ENCODE results near the gene UTS2B. TPM values are rescaled to one million over a fixed set of nuclear protein-coding genes. Genes with fewer than 3 reads are reported as not detected.

Gene UTS2B
- total RNA-seq, 1 donor from 2014 or later = 0.75 TPM

DNA sequence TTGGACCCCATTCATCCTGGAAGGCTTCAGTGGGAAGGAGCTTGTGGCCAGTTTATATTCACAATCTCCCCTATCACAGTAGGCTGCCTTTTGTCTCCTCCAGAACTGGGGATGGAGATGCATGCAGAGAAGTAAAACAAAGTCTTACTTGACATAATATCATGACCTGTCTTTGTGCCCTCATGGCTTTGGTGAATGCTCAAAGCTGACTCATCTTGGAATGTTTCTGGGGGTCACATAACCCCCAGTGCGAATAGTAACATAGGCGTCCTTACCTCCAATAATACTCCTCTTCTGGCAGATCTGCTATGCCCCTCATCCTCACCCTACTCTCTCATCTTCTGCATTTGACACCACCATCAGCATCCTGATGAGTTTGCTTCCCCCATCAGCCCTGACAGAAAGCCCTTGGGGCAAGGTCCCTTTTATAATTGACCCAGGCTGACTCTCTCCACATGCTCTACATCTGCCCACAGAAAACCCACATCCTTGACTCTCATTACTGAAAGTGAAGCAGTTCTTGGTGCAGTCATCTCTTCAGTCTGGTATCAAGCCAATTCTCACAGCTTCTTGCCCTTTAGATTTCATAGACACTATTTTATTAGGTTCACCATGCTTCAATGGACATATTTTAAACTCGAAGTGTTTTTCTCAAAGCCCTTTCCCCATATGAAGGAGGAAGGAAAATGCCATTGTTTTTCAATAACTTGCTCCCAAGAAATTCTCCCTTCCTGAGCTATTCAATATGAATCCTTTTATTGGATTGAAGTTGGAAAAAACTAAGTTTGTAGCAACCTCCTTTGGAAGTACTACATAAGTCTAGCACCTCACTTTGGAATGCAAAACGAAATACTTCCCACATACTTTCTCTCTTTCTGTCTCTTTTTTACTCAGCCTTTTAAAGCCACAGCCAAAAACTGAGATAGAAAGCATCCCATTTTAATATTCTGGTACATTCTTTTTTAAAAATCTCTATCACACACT is 94.7 kb downstream of the UTS2B start:
- no peak overlapping the region for H3K27ac ChIP-seq
- H3K9me3 ChIP-seq = no peaks in the 10 kb centered on the region
- no peak overlapping the region for H3K4me3 ChIP-seq
- intact Hi-C loops (cut with DNase I) = no loop called here
- TF ChIP-seq, protein P1, sequence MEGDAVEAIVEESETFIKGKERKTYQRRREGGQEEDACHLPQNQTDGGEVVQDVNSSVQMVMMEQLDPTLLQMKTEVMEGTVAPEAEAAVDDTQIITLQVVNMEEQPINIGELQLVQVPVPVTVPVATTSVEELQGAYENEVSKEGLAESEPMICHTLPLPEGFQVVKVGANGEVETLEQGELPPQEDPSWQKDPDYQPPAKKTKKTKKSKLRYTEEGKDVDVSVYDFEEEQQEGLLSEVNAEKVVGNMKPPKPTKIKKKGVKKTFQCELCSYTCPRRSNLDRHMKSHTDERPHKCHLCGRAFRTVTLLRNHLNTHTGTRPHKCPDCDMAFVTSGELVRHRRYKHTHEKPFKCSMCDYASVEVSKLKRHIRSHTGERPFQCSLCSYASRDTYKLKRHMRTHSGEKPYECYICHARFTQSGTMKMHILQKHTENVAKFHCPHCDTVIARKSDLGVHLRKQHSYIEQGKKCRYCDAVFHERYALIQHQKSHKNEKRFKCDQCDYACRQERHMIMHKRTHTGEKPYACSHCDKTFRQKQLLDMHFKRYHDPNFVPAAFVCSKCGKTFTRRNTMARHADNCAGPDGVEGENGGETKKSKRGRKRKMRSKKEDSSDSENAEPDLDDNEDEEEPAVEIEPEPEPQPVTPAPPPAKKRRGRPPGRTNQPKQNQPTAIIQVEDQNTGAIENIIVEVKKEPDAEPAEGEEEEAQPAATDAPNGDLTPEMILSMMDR (IDR thresholded peaks at IDR 0.05) = no peak
- DNase-seq = no peak
- H3K36me3 ChIP-seq = no peaks in the 10 kb centered on the region
- H3K27me3 ChIP-seq = no peaks in the 10 kb centered on the region
- no peaks in the 10 kb centered on the region for H3K4me1 ChIP-seq
- ATAC-seq = no peak

DNA sequence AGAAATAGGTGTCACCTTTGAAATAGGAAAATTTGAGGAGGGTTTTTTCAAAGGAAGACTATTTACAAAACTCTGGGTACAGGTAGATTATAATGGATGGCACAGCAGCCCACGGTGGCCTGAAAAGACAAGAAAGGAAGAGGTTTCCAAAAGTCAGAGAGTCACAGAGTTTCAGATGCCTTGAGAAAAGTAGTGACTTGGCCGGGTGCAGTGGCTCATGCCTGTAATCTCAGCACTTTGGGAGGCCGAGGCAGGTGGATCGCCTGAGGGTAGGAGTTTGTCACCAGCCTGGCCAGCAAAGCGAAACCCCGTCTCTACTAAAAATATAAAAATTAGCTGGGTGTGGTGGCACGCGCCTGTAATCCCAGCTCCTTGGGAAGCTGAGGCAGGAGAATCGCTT is 96.1 kb downstream of the UTS2B start:
- ATAC-seq = no peak

DNA sequence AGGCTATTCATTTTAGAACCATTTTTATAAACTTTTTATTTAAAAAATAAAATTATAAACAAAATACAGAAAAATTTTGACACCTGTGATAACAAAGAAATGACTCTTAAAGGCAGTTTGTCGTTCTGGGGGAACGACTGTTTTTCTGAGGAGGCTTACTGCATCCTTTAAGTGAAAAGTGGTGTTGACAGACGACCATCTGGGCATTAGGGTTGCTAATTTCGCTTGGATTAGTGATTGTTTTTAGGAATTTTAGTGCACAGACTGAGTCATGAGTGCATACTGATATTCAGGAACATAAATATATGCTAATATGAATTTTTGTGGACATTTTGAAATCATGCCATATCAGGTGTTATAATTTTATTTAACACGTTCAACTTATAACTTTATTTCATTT is 102.8 kb downstream of the UTS2B start:
- Histone ChIP-seq H3K4me1 (no peaks in the 10 kb centered on the region), H3K27me3 (no peaks in the 10 kb centered on the region), H3K27ac (no peak overlapping the region), H3K36me3 (no peaks in the 10 kb centered on the region), H3K9me3 (no peaks in the 10 kb centered on the region), H3K4me3 (no peak overlapping the region)
- DNase-seq = no peak
- intact Hi-C loops (cut with DNase I) = no loop called here
- no peak for ATAC-seq
- TF ChIP-seq, protein P1 (IDR thresholded peaks at IDR 0.05) = no peak

More for the DNA sequence above, 96.1 kb downstream of the UTS2B start:
- Histone ChIP-seq H3K4me1 (no peaks in the 10 kb centered on the region), H3K27ac (no peak overlapping the region), H3K4me3 (no peak overlapping the region), H3K9me3 (no peaks in the 10 kb centered on the region), H3K36me3 (no peaks in the 10 kb centered on the region), H3K27me3 (no peaks in the 10 kb centered on the region)
- TF ChIP-seq, protein P1 (IDR thresholded peaks at IDR 0.05) = no peak
- intact Hi-C loops (cut with DNase I) = no loop called here
- DNase-seq = no peak

DNA sequence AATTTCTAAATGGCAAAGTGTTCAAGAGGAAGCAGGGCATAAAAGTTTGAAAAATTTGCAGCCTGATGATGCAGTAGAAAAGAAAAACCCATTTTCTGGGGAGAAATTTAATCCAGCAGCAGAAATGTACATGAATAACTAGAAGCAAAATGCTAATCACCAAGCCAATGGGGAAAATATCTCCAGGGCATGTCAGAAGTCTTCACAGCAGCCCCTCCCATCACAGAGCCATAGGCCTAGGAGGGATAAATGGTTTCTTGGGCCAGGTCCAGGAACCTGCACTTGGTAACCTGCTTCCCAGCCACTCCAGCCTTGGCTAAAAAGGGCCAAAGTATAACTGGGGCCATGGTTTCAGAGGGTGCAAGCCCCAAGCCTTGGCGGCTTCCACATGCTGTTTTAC is 108.7 kb downstream of the UTS2B start:
- H3K4me1 ChIP-seq = no peaks in the 10 kb centered on the region
- no peak overlapping the region for H3K27ac ChIP-seq
- H3K27me3 ChIP-seq = no peaks in the 10 kb centered on the region
- H3K4me3 ChIP-seq = no peak overlapping the region
- no peaks in the 10 kb centered on the region for H3K9me3 ChIP-seq
- DNase-seq = no peak
- no peak for ATAC-seq
- no peaks in the 10 kb centered on the region for H3K36me3 ChIP-seq
- intact Hi-C loops (cut with DNase I) = no loop called here
- TF ChIP-seq, protein P1 (IDR thresholded peaks at IDR 0.05) = no peak

DNA sequence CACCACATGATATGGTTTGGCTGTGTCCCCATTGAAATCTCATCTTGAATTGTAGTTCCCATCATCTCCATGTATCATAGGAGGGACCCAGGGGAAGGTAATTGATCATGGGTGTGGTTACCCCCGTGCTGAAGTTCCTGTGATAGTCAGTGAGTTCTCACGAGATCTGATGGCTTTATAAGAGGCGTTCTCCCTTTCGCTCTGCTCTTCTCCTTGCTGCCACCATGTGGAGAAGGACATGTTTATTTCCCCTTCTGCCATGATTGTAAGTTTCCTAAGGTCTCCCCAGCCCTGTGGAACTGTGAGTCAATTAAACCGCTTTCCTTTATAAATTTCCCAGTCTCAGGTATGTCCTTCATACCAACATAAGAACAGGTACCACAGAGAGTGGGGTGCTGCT is 109.4 kb downstream of the UTS2B start:
- DNase-seq (no peak), ATAC-seq (no peak)
- Histone ChIP-seq H3K9me3 (no peaks in the 10 kb centered on the region), H3K4me1 (no peaks in the 10 kb centered on the region), H3K27me3 (no peaks in the 10 kb centered on the region), H3K4me3 (no peak overlapping the region), H3K36me3 (no peaks in the 10 kb centered on the region), H3K27ac (no peak overlapping the region)
- intact Hi-C loops (cut with DNase I) = no loop called here
- TF ChIP-seq, protein P1 (IDR thresholded peaks at IDR 0.05) = no peak

Measured in upper lobe of right lung (tissue), 1 donor.